22Rv1 (cell line): ENCODE data around the gene CACNG5.

Experiments
- CTCF ChIP-seq: fragments of 450-650 bp; IDR thresholded peaks from 2 replicates; pipeline ENCODE4 v1.5.1; 2017; ENCODE audit warnings: mild to moderate bottlenecking
- ZFX ChIP-seq: fragments of 450-650 bp; IDR thresholded peaks from 2 replicates; pipeline ENCODE4 v1.6.1; 2017; ENCODE audit warnings: antibody characterized with exemption, borderline replicate concordance

DNA sequence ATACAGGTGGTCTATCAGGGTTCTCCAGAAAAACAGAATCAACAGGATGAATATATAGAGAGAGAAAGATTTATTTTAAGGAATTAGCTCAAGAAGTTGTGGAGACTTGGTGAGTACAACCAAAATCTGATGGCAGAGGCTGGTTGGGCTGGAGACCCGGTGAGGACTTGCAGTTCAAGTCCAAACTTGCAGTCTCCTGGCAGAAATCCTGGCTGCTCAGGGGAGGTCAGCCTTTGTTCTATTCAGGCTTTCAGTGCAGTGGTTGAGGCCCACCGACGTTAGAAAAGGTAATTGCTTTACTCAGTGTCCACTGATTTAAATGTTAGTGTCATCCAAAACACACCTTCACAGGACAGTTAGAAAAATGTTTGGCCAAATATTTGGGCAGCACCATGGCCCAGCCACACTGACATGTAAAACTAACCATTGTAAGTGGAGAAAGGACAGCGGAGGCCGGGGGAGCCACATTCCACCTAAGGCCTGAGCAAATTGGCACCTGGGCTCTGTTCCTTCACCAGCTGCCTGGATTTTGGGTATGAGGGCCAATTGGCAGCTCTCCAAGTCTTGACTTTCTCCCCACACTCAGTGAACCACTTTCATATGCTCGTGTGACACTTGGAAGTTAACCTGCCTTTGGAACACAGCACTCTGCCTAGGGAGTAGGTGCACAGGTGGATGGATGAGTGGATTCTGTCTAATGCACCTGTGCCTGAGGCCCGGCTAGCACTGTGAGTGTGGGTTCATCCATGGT, 54.7 kb downstream of the CACNG5 start:
- TF ChIP-seq CTCF (no peak), ZFX (no peak)
